ENCODE results near the gene NUDT3.

- TF ChIP-seq POLR2A (IDR thresholded peaks at IDR 0.05) (no peak), CTCF (IDR thresholded peaks at IDR 0.05) (no peak)
Measured at GRCh38 chr6:34340394-34340793, 52.1 kb downstream of the NUDT3 start.
